Trophoblast cell (in vitro differentiated cells and primary cell): ENCODE data around the gene IZUMO4. TPM values are rescaled to one million over a fixed set of nuclear protein-coding genes. Genes with fewer than 3 reads are reported as not detected.

Experiments
- DNase-seq, 2 donors: peaks; one replicate each; pipeline ENCODE4 v3.0.0-alpha.2; 2016
- H2AFZ ChIP-seq: 2 replicates; pipeline ENCODE4 v1.6.1; 2013; ENCODE audit warnings: low read length, moderate library complexity, mild to moderate bottlenecking; ENCODE audit not compliant: insufficient read depth, poor library complexity
- H2AK5ac ChIP-seq: 2 replicates; pipeline ENCODE4 v1.6.1; 2013; ENCODE audit warnings: mild to moderate bottlenecking, low read length
- H2BK120ac ChIP-seq: 2 replicates; pipeline ENCODE4 v1.6.1; 2013; ENCODE audit warnings: low read length, mild to moderate bottlenecking, moderate library complexity; ENCODE audit not compliant: insufficient read depth, poor library complexity
- H2BK12ac ChIP-seq: 2 replicates; pipeline ENCODE4 v1.6.1; 2013; ENCODE audit warnings: mild to moderate bottlenecking, low read length, moderate library complexity
- H2BK5ac ChIP-seq: 2 replicates; pipeline ENCODE4 v1.6.1; 2013; ENCODE audit warnings: low read length, low read depth, moderate library complexity, mild to moderate bottlenecking; ENCODE audit not compliant: poor library complexity
- H3K14ac ChIP-seq: 2 replicates; pipeline ENCODE4 v1.6.1; 2013; ENCODE audit warnings: mild to moderate bottlenecking, low read length
- H3K18ac ChIP-seq: 2 replicates; pipeline ENCODE4 v1.6.1; 2013; ENCODE audit warnings: mild to moderate bottlenecking, low read length
- H3K23ac ChIP-seq: 2 replicates; pipeline ENCODE4 v1.6.1; 2013; ENCODE audit warnings: low read length
- H3K27ac ChIP-seq: 2 replicates; pipeline ENCODE4 v1.5.1; 2013; ENCODE audit warnings: low read depth, mild to moderate bottlenecking, inconsistent platforms, low read length, moderate library complexity
- H3K27me3 ChIP-seq: 2 replicates; pipeline ENCODE4 v1.6.1; 2013; ENCODE audit warnings: inconsistent platforms, mild to moderate bottlenecking, low read length, moderate library complexity; ENCODE audit not compliant: insufficient read depth
- H3K36me3 ChIP-seq, 2 experiments: 1 replicate in 1 of 2; 2 replicates in 1 of 2; pipeline ENCODE4 v1.6.1; 2013; ENCODE audit warnings: low read length in 2 of 2, mild to moderate bottlenecking in 2 of 2, moderate library complexity in 1 of 2; ENCODE audit not compliant: insufficient read depth in 2 of 2, control insufficient read depth in 1 of 2
- H3K4ac ChIP-seq: 2 replicates; pipeline ENCODE4 v1.6.1; 2013; ENCODE audit warnings: low read depth, mild to moderate bottlenecking, low read length, moderate library complexity
- H3K4me1 ChIP-seq, 2 experiments: 1 replicate in 1 of 2; 2 replicates in 1 of 2; pipeline ENCODE4 v1.6.1; 2013; ENCODE audit warnings: low read length in 2 of 2, mild to moderate bottlenecking in 2 of 2, moderate library complexity in 1 of 2; ENCODE audit not compliant: insufficient read depth in 2 of 2, control insufficient read depth in 1 of 2
- H3K4me2 ChIP-seq: 2 replicates; pipeline ENCODE4 v1.6.1; 2013; ENCODE audit warnings: inconsistent platforms, mild to moderate bottlenecking, low read length, moderate library complexity
- H3K4me3 ChIP-seq: 2 replicates; pipeline ENCODE4 v1.5.1; 2013; ENCODE audit warnings: mild to moderate bottlenecking, low read depth, low read length, inconsistent platforms
- H3K79me1 ChIP-seq: one replicate; pipeline ENCODE4 v1.6.1; 2013; ENCODE audit warnings: low read length
- H3K79me2 ChIP-seq: 2 replicates; pipeline ENCODE4 v1.6.1; 2013; ENCODE audit warnings: low read length, mild to moderate bottlenecking; ENCODE audit not compliant: control insufficient read depth, insufficient read depth, poor library complexity
- H3K9ac ChIP-seq: 2 replicates; pipeline ENCODE4 v1.6.1; 2013; ENCODE audit warnings: mild to moderate bottlenecking, low read length
- H3K9me3 ChIP-seq: 2 replicates; pipeline ENCODE4 v1.6.1; 2013; ENCODE audit warnings: low read depth, mild to moderate bottlenecking, control low read depth, inconsistent platforms, low read length; ENCODE audit not compliant: insufficient read depth
- H4K12ac ChIP-seq: 2 replicates; pipeline ENCODE4 v1.6.1; 2013; ENCODE audit warnings: low read depth, mild to moderate bottlenecking, low read length, moderate library complexity
- H4K8ac ChIP-seq: 2 replicates; pipeline ENCODE4 v1.6.1; 2013; ENCODE audit warnings: low read depth, mild to moderate bottlenecking, low read length, moderate library complexity
- H4K91ac ChIP-seq: one replicate; pipeline ENCODE4 v1.6.1; 2013; ENCODE audit warnings: low read depth, mild to moderate bottlenecking, low read length, moderate library complexity
- WGBS: extraction: QIAGEN DNeasy Blood & Tissue Kit; methylation state at CpG from one replicate; pipeline ENCODE4 v1.1.7; 2013; ENCODE audit warnings: missing lambda C conversion rate; ENCODE audit not compliant: insufficient read length, insufficient coverage; ENCODE audit errors: extremely low coverage; 5-methylcytosine and 5-hydroxymethylcytosine counted together
- polyA plus RNA-seq: library from polyadenylated mRNA; stranded (reverse); fragments of 200-250 nt; gene quantifications from 2 replicates; pipeline ENCODE4 v1.2.3, GENCODE V29; 2013

IZUMO4 gene, protein sequence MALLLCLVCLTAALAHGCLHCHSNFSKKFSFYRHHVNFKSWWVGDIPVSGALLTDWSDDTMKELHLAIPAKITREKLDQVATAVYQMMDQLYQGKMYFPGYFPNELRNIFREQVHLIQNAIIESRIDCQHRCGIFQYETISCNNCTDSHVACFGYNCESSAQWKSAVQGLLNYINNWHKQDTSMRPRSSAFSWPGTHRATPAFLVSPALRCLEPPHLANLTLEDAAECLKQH
- polyA plus RNA-seq, result 1.2 and 1.5 TPM in 2 replicates

- Histone ChIP-seq H3K14ac (peak within 1 kb of the TSS; percentile 96), H3K27ac (peak within 1 kb of the TSS; percentile 86), H4K12ac (peak within 1 kb of the TSS; percentile 84), H2BK5ac (peak within 1 kb of the TSS; percentile 93), H3K79me2 (peaks cover 5% of the 10 kb centered on the region), H2BK12ac (no peak within 1 kb of the TSS), H2AK5ac (peak within 1 kb of the TSS; percentile 85), H3K23ac (no peak within 1 kb of the TSS), H3K9me3 (peaks cover 2% of the 10 kb centered on the region), H4K91ac (peak within 1 kb of the TSS; percentile 91), H3K4me2 (peak within 1 kb of the TSS; percentile 75), H4K8ac (peak within 1 kb of the TSS; percentile 97), H3K4ac (peak within 1 kb of the TSS; percentile 86), H3K9ac (peak within 1 kb of the TSS; percentile 60), H2BK120ac (peak within 1 kb of the TSS; percentile 92), H3K27me3 (no peaks in the 10 kb centered on the region), H3K79me1 (peaks cover 8% of the 10 kb centered on the region), H3K4me3 (peak within 1 kb of the TSS; percentile 89), H3K36me3 (peaks cover 25 to 26% of the 10 kb centered on the region in 2 experiments), H3K4me1 (peaks cover 15 to 20% of the 10 kb centered on the region in 2 experiments), H3K18ac (peak within 1 kb of the TSS; percentile 93), H2AFZ (peak within 1 kb of the TSS; percentile 93)
- WGBS, result no CpG with 5 or more reads among the region's 70 CpGs
- peak; percentile 97 to 99 for DNase-seq
Measured at GRCh38 chr19:2096480-2097202, at the start of gene IZUMO4. IZUMO4 (plus strand) TSS chr19:2096915; CDS start chr19:2096946, 31 bp downstream.

DNA sequence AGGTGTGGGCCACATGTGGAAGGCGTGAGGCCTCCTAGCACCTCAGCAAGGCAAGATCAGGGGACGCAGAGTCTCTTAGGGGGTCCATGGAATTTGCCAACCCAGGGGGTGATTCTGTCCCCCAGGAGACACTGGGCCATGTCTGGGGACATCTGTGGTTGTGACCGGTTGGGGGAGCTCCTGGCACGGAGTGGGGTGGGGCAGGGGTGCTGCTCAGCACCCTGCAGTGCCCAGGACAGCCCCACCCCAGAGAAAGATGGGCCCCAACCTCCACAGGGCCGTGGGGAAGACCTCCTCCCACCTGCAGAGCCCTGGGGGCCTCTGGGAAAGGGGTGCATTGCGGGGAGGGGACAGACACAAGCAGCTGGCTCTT lies 49.7 kb upstream of the IZUMO4 start:
- Histone ChIP-seq H3K4me2 (no peak overlapping the region), H2AK5ac (no peak overlapping the region), H2BK120ac (no peak overlapping the region), H4K12ac (no peak overlapping the region), H3K18ac (no peak overlapping the region), H3K27ac (no peak overlapping the region), H3K4me1 (peaks cover 24 to 36% of the 10 kb centered on the region in 2 experiments), H3K27me3 (no peaks in the 10 kb centered on the region), H3K36me3 (peaks cover 52 to 55% of the 10 kb centered on the region in 2 experiments), H3K4ac (no peak overlapping the region), H3K9ac (no peak overlapping the region), H2AFZ (no peak overlapping the region), H2BK12ac (no peak overlapping the region), H4K91ac (no peak overlapping the region), H3K79me1 (peaks cover 18% of the 10 kb centered on the region), H3K23ac (no peak overlapping the region), H3K14ac (no peak overlapping the region), H3K9me3 (no peaks in the 10 kb centered on the region), H3K4me3 (no peak overlapping the region), H4K8ac (no peak overlapping the region), H3K79me2 (peaks cover 19% of the 10 kb centered on the region), H2BK5ac (no peak overlapping the region)
- no peak for DNase-seq
- no CpG with 5 or more reads among the region's 6 CpGs for WGBS

DNA sequence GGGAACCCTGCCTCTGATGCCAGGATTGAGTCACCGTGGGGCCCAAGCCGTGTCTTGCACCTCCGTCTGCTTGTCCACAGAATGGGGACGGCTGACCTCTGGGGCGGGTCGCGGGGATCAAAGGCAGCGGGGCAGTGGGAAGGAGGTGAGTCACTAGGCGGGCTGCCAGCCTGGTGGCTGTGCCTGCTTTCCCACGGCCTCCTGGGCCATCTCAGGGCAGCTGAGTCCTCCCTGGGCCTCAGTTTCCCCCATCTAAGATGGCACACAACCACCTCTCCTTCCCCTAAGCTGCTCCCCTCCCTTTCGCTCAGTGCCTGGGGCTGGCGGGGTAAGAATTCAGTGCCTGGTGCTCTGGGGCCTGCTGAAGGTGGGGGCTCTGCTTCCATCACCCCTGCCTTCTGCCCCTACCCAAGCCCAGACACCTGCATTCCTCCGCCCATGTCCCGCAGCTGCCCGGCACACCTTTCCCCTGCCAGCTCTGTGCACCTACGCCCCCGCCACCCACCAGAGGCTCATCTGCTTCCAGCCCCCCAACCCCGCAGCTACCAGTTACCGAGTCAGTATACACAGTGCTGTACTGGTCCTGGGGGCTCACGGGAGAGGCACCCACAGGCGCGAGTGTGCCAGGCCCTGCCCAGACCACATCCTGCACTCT lies 49.1 kb upstream of the IZUMO4 start:
- peaks cover 48 to 51% of the 10 kb centered on the region in 2 experiments for H3K36me3 ChIP-seq
- WGBS, result no CpG with 5 or more reads among the region's 22 CpGs
- no peak overlapping the region for H2BK5ac ChIP-seq
- H3K18ac ChIP-seq, result no peak overlapping the region
- no peak overlapping the region for H2AFZ ChIP-seq
- DNase-seq, result peak in 1 of 2 donors; percentile 19
- H3K4me2 ChIP-seq, result no peak overlapping the region
- H2AK5ac ChIP-seq, result no peak overlapping the region
- no peaks in the 10 kb centered on the region for H3K9me3 ChIP-seq
- H2BK12ac ChIP-seq, result no peak overlapping the region
- H3K4me3 ChIP-seq, result peak overlapping the region; percentile 16
- peaks cover 14% of the 10 kb centered on the region for H3K79me1 ChIP-seq
- no peak overlapping the region for H3K23ac ChIP-seq
- no peak overlapping the region for H3K9ac ChIP-seq
- H3K79me2 ChIP-seq, result peaks cover 17% of the 10 kb centered on the region
- H3K4ac ChIP-seq, result no peak overlapping the region
- no peak overlapping the region for H3K27ac ChIP-seq
- peaks cover 21 to 33% of the 10 kb centered on the region in 2 experiments for H3K4me1 ChIP-seq
- no peak overlapping the region for H2BK120ac ChIP-seq
- H4K91ac ChIP-seq, result no peak overlapping the region
- H4K12ac ChIP-seq, result no peak overlapping the region
- H3K14ac ChIP-seq, result no peak overlapping the region
- no peak overlapping the region for H4K8ac ChIP-seq
- H3K27me3 ChIP-seq, result no peaks in the 10 kb centered on the region

DNA sequence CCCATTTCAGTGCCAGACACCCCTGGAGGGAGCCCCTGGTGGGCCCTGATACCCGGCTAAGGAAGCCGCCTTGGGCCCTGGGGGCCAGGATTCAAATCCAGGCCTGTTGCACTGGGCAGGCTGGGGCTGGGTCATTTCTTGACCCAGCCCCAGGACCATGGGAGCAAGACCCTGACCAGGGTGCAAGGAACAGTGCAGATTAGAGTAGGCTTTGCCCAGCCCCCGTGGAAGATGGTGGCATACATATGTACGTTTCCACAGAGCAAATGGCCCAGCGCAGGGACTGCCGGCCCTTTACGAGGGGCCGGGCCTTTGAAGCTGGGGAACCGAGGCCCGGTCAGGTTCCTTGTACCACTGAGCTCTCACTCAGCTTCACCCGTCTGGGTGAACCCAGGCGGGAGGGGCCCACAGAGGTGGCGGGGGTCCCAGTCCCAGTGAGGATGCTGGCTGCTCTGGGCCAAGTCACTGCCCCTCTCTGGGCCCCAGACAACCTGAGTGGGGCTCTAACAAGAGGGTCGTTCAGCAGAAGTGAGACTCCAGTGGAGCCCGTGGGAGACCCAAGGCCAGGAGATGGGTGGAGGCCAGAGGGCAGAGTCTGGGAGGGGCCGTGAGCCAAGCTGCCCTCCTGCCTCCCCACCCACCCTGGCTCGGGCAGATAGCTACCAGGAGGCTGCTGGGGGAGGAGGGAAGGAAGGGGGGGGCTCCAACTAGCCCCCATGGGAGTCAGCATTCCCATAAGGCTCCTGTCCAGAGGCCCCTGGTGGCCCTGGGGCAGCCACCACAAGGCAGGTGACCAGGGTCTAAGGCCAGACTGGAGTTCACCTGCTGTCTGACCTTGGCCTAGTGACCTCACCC lies 48.4 kb upstream of the IZUMO4 start:
- no peaks in the 10 kb centered on the region for H3K9me3 ChIP-seq
- peaks cover 41 to 43% of the 10 kb centered on the region in 2 experiments for H3K36me3 ChIP-seq
- H3K4me1 ChIP-seq, result peaks cover 17 to 29% of the 10 kb centered on the region in 2 experiments
- no peak overlapping the region for H2AK5ac ChIP-seq
- peak overlapping the region; percentile 78 for H3K18ac ChIP-seq
- no peak overlapping the region for H2BK120ac ChIP-seq
- H2AFZ ChIP-seq, result no peak overlapping the region
- no CpG with 5 or more reads among the region's 17 CpGs for WGBS
- no peak overlapping the region for H3K9ac ChIP-seq
- H4K91ac ChIP-seq, result no peak overlapping the region
- no peak overlapping the region for H4K12ac ChIP-seq
- H2BK12ac ChIP-seq, result no peak overlapping the region
- H3K27ac ChIP-seq, result no peak overlapping the region
- H3K4ac ChIP-seq, result peak overlapping the region; percentile 58
- H4K8ac ChIP-seq, result no peak overlapping the region
- no peak overlapping the region for H3K4me3 ChIP-seq
- DNase-seq, result no peak
- no peak overlapping the region for H2BK5ac ChIP-seq
- no peak overlapping the region for H3K14ac ChIP-seq
- H3K27me3 ChIP-seq, result no peaks in the 10 kb centered on the region
- H3K79me1 ChIP-seq, result peaks cover 12% of the 10 kb centered on the region
- no peak overlapping the region for H3K23ac ChIP-seq
- no peak overlapping the region for H3K4me2 ChIP-seq
- H3K79me2 ChIP-seq, result peaks cover 17% of the 10 kb centered on the region
